HG03442 (cell line): ENCODE measurements around the gene BAIAP3.

ENCODE experiments used
- ATAC-seq: cut with Tn5 transposase; IDR thresholded peaks from one replicate; pipeline ENCODE4 v1.9.1; 2021; ENCODE audit warnings: mild to moderate bottlenecking, moderate library complexity; ENCODE audit not compliant: unreplicated experiment

The BAIAP3 gene

DNA sequence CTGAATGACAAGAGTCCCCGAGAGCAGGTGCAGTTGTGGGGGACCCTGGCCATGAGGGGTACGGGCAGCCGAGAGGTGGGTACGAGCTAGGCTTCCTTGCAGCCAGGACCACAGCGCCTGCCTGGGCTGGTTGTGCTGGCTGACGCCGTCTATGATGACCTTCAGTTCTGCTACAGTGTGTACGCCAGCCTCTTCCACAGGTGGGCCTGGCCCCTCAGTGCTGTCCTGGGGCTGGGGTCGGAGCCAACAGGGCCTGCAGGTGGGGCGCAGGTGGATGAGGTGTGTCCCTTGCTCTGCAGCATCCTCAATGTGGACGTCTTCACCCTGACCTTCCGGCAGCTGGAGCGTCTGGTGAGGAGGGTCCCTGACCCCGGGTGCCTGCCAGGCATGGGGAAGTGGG, 11.1 kb downstream of the BAIAP3 start:
- no peak for ATAC-seq

DNA sequence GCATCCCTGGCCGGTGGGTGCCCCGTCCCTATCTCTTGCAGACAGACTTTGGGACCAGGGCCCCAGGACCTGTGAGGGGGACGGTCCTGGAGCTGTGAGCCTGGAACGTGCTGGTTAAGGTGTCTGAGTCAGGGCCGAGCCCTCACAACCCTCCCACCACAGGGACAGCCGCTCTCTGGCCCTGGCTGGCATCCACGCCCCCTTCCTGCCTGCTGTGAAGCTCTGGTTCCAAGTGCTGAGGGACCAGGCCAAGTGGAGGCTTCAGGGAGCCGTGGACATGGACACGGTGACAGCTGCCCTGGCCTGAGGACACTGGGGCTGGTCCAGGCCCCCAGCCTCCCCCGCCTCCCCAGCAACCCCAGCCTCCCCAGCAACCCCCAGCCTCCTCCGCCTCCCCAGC, 11.6 kb downstream of the BAIAP3 start:
- ATAC-seq: no peak

DNA sequence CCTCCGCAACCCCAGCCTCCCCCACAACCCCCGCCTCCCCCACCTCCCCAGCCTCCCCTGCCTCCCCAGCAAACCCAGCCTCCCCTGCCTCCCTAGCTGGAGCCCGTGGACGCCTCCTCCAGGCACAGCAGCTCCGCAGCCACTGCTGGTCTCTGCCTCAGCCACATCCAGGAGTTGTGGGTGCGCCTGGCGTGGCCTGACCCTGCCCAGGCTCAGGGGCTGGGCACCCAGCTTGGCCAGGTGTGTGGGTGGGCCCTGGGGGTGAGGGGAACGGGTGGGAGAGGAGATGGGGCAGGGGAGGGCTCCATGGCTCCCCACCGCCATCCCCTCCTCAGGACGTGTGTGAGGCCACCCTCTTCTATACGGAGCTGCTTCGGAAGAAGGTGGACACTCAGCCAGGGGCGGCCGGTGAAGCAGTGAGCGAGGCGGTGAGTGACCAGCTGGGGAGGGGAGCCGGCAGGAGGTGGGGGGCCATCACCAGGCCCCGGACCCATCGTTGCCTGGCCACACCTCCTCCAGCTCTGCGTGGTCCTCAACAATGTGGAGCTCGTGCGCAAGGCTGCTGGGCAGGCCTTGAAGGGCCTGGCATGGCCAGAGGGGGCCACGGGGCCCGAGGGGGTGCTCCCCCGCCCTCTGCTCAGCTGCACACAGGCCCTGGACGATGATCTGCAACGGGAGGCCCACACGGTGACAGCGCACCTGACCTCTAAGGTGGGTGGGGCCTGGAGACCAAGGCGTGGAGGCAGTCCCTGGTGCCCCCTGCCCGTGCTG, 12.4 kb downstream of the BAIAP3 start:
- no peak for ATAC-seq

DNA sequence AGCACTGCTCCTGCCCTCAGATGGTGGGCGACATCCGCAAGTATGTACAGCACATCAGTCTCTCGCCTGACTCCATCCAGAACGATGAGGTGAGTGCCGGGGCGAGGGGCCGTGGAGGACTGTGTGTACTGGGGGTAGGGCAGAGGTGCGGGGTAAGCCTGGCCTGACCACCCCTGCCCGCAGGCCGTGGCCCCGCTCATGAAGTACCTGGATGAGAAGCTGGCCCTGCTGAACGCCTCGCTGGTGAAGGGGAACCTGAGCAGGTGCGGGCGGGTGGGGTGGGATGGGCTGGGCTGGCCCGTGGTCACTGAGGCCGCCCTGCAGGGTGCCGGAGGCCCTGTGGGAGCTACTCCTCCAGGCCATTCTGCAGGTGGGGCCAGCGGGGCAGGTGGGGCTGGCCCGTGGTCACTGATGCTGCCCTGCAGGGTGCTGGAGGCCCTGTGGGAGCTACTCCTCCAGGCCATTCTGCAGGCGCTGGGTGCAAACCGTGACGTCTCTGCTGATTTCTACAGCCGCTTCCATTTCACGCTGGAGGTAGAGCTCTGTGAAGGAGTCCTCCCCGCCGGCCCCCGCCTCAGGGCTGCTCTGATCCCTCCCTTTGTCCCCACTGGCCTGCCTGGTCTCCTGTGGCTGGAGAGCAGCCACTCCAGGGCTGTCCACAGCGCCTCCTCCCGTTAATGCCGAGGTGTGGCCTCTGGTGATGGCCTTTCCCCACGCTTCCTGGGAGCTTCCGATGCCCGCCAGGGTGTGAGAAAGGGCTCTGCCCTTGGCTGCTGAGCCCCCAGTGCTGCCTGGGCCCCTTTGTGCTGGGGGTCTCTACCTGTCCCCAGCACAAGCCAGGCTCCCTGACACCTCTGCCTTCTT, 13.2 kb downstream of the BAIAP3 start:
- ATAC-seq: no peak

DNA sequence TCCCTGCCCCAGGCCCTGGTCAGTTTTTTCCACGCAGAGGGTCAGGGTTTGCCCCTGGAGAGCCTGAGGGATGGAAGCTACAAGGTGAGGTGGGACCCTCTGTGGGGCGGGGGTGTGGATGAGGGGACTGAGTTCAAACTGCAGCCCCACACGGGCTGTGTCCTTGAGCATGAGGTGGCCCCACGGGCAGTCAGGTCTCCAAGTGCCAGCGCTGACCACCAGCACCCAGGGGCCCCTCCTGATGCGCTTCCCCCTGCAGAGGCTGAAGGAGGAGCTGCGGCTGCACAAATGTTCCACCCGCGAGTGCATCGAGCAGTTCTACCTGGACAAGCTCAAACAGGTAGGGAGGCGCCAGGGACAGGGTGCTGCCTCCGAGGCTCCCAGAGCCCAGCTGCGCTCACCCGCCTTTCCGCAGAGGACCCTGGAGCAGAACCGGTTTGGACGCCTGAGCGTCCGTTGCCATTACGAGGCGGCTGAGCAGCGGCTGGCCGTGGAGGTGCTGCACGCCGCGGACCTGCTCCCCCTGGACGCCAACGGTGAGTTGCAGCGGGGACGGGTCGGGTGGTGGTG, 13.9 kb downstream of the BAIAP3 start:
- no peak for ATAC-seq

DNA sequence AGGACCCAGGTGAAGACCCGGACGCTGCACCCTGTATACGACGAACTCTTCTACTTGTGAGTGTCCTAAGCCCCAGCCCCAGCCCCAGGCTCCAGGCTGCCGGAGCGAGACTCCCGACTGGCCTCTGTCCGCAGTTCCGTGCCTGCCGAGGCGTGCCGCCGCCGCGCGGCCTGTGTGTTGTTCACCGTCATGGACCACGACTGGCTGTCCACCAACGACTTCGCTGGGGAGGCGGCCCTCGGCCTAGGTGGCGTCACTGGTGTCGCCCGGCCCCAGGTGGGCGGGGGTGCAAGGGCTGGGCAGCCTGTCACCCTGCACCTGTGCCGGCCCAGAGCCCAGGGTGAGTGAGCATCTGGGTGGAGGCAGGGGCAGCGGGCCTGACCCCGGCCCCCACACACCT, 14.5 kb downstream of the BAIAP3 start:
- no peak for ATAC-seq

DNA sequence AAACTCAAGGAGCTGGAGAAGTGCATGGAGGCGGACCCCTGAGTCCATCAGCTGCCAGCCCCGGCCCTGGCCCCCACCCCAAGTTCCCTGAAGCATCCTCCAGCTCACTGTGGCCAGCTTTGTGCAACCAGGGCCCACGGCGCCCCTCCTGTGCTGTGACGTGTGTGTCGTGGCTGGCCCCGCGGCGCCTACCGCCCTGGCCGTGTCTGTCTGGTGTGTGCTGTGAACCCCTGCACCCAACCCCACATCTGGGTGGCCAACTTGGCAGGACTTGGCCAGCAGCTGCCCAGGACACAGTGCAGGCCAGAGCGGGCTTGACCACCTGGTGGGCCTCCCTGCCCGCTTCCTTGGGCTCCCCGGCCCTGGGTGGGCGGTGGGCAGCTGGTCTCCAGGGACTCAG, 15.0 kb downstream of the BAIAP3 start:
- no peak for ATAC-seq

DNA sequence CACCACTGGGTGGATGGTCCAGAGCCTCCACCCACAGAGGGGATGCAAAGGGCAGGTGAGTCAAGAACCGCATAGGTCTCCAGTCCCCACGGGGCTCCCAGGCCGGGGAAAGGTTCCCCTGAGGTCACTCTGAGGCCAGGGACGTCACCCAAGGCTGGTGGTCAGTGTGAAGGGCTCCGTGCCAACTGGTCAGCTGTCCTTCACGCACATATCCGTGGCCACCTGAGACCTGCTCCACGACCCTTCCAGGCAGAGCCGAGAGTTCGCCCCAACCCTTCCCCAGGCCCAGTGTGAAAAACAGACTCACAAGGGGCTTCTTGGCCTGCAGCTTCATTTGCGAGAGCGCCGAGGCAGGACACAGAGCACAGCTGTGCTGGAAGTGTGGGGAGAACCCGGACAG, 15.5 kb downstream of the BAIAP3 start:
- no peak for ATAC-seq

DNA sequence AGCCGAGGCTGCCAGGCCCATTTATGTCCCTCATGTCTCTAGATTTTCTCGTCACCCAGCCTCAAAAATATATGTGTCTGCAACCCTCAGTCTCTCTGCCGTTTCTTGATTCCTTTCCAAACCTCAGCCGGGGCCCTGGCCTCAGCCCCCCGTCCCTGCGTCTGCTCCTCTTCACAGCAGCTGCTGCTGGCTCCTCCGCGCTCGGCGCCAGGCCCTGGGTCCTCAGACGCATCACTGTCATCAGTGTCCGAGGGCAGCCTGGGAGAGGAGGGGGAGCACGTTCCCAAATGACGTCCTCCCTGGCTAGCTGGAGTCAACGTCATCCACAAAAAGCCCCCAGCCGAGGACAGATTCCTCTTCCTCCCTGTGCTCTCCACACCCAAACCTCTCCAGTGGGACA, 15.9 kb downstream of the BAIAP3 start:
- no peak for ATAC-seq

DNA sequence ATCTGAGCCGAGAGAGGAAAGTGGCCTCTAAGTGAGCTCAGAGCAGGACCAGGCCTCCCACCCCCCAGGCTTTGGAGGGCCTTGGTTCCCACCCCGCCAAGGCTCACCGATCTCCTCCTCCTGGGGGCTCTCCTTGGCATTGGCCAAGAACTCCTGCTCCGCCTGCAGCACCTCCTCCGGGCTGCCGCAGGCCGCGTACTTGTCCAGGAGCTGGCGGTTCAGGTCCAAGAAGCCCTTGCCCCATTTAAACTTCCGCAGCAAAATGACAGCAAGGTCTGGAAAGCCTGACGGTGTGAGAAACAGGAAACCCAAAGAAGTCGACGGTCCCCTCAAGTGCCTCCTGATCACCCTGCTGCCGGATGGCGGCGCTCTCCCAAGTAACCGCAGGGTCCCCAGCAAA, 16.5 kb downstream of the BAIAP3 start:
- no peak for ATAC-seq

DNA sequence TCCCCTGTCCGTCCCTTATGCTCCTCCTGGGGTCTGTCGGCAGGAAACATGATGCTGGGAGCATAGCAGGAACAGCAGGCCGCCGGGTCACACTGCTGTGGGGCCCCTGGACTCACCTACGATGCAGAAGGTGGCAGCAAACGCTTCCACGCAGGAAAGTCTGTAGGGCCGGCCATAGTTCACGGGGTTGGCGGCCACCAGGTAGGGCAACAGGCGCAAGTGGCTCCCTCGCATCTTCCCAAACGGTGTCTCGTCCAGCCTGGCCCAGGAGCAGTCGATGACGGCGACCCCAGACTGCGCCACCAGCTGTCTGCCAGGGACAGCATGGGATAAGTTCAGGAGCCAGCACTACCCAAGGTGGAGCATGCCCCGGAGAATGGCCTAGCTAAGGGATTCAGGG, 17.2 kb downstream of the BAIAP3 start:
- ATAC-seq: no peak

DNA sequence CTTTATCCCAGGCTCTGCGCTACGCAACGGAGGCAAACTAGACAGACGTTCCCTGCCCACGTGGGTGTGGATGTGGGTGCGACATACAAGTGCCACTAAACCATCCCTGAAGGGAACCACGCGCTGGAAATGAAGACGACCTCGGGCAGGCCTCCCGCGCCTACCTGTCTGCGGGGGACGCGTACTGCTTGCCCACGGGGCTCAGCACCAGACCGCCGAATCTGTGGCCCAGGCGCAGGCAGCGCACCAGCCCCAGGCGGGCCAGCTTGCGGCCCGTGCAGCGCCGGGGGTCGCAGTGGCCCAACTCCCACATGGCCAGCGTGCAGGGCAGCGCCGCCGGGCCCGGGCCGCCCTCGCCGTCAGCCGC, 17.8 kb downstream of the BAIAP3 start:
- no peak for ATAC-seq

DNA sequence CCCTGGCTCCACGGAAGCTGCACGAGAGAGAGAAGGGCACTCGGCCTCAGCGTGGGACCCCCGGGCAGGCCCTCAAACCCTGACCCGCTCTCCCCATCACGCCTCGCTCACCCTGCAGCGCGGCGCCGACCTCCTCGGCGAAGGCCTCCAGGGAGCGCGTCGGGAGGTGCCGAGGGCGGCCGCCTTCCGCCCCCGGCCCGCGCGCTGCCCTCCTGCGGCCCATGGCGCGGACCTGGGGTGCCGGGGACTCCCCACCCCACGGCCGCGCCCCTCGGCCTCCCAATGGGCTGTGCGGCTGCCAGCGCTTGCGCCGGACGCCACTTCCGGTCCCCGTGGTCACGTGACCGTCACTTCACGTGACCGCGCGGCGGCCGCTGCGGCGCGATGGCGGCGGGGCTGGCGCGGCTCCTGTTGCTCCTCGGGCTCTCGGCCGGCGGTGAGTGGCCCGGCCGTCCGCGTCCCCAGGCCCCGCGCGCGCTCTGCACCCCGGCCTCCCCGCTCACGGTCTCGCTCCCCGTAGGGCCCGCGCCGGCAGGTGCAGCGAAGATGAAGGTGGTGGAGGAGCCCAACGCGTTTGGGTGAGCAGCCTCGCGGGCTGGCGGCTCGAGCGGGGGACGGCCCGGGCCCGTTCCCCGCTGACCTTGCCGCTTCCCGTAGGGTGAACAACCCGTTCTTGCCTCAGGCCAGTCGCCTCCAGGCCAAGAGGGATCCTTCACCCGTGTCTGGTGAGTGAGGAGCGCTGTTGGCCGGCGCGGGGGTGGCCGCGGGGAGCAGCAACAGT, 18.3 kb downstream of the BAIAP3 start, which contains the start of the genes GNPTG and TSR3:
TSS of gene GNPTG (plus strand) at position 350 of the 781 bp plus-strand sequence. CDS start at position 385, 35 bp downstream.
TSS of gene TSR3 (minus strand) at position 297 of the 781 bp plus-strand sequence. CDS start at position 223, 74 bp downstream.
- ATAC-seq: peak; percentile 69

DNA sequence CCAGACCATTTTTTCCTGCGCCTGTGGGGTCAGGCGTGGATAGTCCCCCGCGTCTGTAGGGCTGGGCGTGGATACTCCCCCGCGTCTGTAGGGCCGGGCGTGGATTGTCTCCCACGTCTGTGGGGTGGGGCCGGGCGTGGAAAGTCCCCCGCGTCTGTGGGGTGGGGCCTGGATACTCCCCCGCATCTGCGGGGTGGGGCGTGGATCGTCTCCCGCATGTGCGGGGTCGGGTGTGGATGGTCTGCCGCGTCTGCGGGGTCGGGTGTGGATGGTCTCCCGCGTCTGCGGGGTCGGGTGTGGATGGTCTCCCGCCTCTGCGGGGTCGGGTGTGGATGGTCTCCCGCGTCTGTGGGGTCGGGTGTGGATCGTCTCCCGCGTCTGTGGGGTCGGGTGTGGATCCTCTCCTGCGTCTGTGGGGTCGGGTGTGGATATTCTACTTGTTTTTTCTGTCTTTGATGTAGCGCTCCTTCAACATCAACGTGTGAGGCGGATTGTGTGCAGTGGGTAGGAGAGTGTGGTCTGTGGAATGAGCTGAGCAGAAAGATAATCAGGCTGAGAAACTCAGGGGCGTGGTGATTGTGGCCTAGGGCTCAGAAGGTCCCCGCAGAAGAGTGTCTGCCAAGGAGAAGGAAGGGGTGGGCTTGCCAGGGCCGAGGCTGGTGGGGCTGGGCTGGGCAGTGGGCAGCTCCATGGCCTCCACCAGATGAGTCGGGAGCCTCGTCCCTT, 21.5 kb downstream of the BAIAP3 start:
- ATAC-seq: no peak

DNA sequence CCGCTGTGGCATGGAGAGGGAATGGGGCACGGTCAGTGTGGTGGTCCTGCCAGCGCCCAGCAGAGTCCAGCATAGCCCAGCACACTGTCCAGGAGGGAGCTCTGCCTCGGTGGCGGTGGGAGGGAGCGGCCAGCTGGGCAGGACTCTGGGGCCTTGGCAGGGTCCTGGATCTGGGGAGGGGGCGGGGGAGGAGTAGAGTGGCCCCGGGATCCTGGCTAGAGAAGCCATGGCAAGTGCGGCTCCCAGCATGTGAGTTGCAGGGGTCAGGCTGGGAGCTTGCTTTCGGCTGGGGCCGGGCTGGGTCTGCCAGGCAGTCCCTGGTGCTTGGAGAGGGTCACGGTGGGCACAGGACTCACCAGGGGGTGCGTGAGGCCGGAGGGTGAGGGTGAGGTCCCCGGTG, 22.1 kb downstream of the BAIAP3 start:
- ATAC-seq: no peak

DNA sequence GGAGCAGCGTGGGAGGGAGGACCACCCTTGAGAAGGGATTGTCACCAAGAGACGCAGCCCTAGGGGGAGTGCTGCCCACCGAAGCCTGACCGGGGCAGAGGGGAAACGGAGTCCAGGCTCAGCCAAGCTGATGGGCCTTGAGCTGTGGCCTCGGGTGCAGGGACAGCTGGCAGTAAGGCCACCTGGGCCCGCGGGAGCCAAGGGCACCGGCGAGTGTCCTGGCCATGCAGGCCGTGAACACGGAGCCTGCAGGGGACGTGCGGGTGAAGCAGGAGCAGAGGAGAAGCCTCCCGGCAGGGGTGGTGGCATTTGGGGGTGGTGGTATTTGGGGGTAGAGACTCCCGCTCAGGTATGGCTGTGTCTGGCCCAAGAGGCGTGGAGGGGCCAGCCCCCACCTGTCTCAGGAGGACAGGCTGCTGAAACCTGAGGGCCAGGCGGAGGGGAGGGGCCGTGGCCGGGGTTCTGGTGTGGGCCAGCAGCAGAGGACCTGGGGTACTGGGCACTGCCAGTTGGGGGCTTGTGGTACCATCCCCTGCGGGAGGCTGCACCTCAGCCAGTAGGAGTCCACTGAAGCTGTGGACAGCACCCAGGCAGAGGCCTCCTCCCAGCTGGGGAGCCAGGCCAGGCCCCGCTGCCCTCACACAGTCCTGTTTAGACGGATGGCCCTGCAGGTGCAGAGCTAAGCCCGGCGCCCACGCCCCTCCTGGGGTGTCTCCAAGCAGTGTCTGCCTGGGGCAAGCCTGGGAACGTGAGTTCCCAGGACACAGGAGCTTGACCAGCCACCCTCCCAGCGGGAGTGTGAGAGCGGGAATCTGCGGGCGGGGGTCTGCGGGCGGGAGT, 22.8 kb downstream of the BAIAP3 start:
- ATAC-seq: no peak

DNA sequence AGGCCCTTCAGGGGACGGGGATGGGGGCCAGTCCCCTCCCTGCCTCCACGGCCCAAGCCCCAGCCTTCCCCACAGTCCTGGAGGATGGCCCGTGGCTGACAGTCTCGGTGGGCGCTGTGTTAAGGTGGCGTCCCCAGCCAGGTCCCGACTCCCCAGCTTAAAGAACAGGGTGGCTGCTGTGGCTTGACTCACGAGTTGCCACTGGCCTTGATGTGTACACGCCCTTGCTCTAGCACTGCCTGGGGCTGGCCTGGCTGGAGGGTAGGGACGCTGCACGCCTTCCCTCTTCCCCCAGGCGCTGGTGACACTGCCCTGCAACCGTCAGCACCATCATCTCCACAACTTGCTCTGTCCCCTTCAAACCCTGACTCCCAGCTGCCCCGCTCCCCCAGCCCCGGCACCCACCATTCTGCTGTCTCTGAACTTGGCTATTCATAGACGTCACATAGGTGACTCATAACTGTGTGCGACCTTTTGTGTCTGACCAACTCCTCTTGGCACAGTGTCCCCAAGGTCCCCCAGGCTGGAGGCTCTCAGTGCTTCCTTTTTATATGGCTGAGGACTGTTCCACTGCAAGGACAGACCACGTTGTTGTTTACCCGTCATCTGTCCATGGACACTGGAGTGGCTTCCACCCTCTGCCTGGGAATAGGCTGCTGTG, 24.6 kb downstream of the BAIAP3 start:
- ATAC-seq: no peak

DNA sequence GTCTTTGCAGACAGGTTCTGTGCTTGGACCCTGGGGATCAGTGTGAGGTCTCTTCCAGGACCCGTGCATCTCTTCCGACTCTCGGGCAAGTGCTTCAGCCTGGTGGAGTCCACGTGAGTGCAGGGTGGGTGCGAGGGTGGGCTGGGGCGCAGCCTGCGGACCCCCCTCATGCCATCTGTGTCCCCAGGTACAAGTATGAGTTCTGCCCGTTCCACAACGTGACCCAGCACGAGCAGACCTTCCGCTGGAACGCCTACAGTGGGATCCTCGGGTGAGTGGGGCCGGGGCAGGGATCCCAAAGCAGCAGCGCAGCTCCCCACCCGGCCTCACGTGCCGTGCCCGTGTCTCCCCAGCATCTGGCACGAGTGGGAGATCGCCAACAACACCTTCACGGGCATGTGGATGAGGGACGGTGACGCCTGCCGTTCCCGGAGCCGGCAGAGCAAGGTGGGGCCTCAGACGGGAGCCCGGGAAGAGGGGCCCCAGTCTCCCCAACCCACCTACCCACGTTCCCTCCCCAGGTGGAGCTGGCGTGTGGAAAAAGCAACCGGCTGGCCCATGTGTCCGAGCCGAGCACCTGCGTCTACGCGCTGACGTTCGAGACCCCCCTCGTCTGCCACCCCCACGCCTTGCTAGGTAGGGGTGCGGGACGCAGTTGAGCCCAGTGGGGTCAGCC, 28.4 kb downstream of the BAIAP3 start:
- no peak for ATAC-seq
